H9 (cell line): ENCODE results near the gene SDK1. TPM values are rescaled to one million over a fixed set of nuclear protein-coding genes. Genes with fewer than 3 reads are reported as not detected.

Source experiments
- DNase-seq: peaks from one replicate; pipeline ENCODE4 v3.0.0-alpha.2; 2017
- H2AFZ ChIP-seq: one replicate; pipeline ENCODE4 v1.6.1; 2013; ENCODE audit warnings: mild to moderate bottlenecking, low read length, control low read depth, moderate library complexity
- H2AK5ac ChIP-seq: 2 replicates; pipeline ENCODE4 v1.6.1; 2013; ENCODE audit warnings: low read length, control low read depth, mixed read lengths; ENCODE audit not compliant: insufficient read length
- H2BK120ac ChIP-seq: one replicate; pipeline ENCODE4 v1.6.1; 2013; ENCODE audit warnings: low read depth, mild to moderate bottlenecking, low read length, control low read depth, inconsistent platforms; ENCODE audit not compliant: poor library complexity, severe bottlenecking
- H2BK12ac ChIP-seq: 2 replicates; pipeline ENCODE4 v1.6.1; 2013; ENCODE audit warnings: low read length, control low read depth, mixed read lengths, low read depth; ENCODE audit not compliant: insufficient read length
- H2BK15ac ChIP-seq: 2 replicates; pipeline ENCODE4 v1.6.1; 2013; ENCODE audit warnings: low read depth, low read length, control low read depth
- H2BK20ac ChIP-seq: one replicate; pipeline ENCODE4 v1.6.1; 2013; ENCODE audit warnings: low read depth, mild to moderate bottlenecking, low read length, control low read depth, inconsistent platforms; ENCODE audit not compliant: poor library complexity, severe bottlenecking
- H2BK5ac ChIP-seq: 2 replicates; pipeline ENCODE4 v1.6.1; 2013; ENCODE audit warnings: low read length, control low read depth, mixed read lengths; ENCODE audit not compliant: insufficient read length
- H3K14ac ChIP-seq: 2 replicates; pipeline ENCODE4 v1.6.1; 2013; ENCODE audit warnings: low read length, control low read depth; ENCODE audit not compliant: insufficient read depth
- H3K18ac ChIP-seq: 2 replicates; pipeline ENCODE4 v1.6.1; 2013; ENCODE audit warnings: low read depth, mild to moderate bottlenecking, mixed read lengths, low read length, control low read depth; ENCODE audit not compliant: insufficient read length
- H3K23ac ChIP-seq: 2 replicates; pipeline ENCODE4 v1.6.1; 2013; ENCODE audit warnings: low read length, control low read depth, mixed read lengths, low read depth; ENCODE audit not compliant: insufficient read length
- H3K23me2 ChIP-seq: 2 replicates; pipeline ENCODE4 v1.6.1; 2013; ENCODE audit warnings: low read depth, mild to moderate bottlenecking, mixed read lengths, low read length, control low read depth; ENCODE audit not compliant: insufficient read length, poor library complexity, severe bottlenecking
- H3K27ac ChIP-seq: 2 replicates; pipeline ENCODE4 v1.5.1; 2013; ENCODE audit warnings: low read length, control low read depth, mixed read lengths, low read depth; ENCODE audit not compliant: insufficient read length
- H3K27me3 ChIP-seq: 2 replicates; pipeline ENCODE4 v1.6.1; 2013; ENCODE audit warnings: low read length, control low read depth, inconsistent platforms; ENCODE audit not compliant: insufficient read depth
- H3K4ac ChIP-seq: 2 replicates; pipeline ENCODE4 v1.6.1; 2013; ENCODE audit warnings: low read depth, mild to moderate bottlenecking, control low read depth, inconsistent platforms, low read length, moderate library complexity
- H3K4me1 ChIP-seq: 2 replicates; pipeline ENCODE4 v1.6.1; 2013; ENCODE audit warnings: low read length, control low read depth, inconsistent platforms; ENCODE audit not compliant: insufficient read depth
- H3K4me2 ChIP-seq: 2 replicates; pipeline ENCODE4 v1.6.1; 2013; ENCODE audit warnings: low read length, control low read depth, mixed read lengths; ENCODE audit not compliant: insufficient read length, insufficient read depth
- H3K56ac ChIP-seq: 2 replicates; pipeline ENCODE4 v1.6.1; 2013; ENCODE audit warnings: low read depth, mild to moderate bottlenecking, mixed read lengths, low read length, control low read depth; ENCODE audit not compliant: insufficient read length
- H3K79me1 ChIP-seq: 2 replicates; pipeline ENCODE4 v1.6.1; 2013; ENCODE audit warnings: low read depth, mild to moderate bottlenecking, moderate library complexity, low read length, control low read depth, inconsistent platforms; ENCODE audit not compliant: insufficient read depth, poor library complexity, severe bottlenecking
- H3K79me2 ChIP-seq: 2 replicates; pipeline ENCODE4 v1.6.1; 2013; ENCODE audit warnings: low read length, control low read depth, inconsistent platforms; ENCODE audit not compliant: insufficient read depth
- H3K9ac ChIP-seq: 2 replicates; pipeline ENCODE4 v1.6.1; 2013; ENCODE audit warnings: low read length, control low read depth, mixed read lengths; ENCODE audit not compliant: insufficient read length; ENCODE audit errors: extremely low read depth
- H3K9me3 ChIP-seq: one replicate; pipeline ENCODE4 v1.6.1; 2013; ENCODE audit warnings: low read depth, low read length, inconsistent platforms; ENCODE audit not compliant: control insufficient read depth
- H3T11ph ChIP-seq: one replicate; pipeline ENCODE4 v1.6.1; 2013; ENCODE audit warnings: mild to moderate bottlenecking, low read length, control low read depth, inconsistent platforms
- H4K20me1 ChIP-seq: one replicate; pipeline ENCODE4 v1.6.1; 2013; ENCODE audit not compliant: control insufficient read depth, insufficient read length, insufficient read depth
- H4K5ac ChIP-seq: 2 replicates; pipeline ENCODE4 v1.6.1; 2013; ENCODE audit warnings: low read depth, mild to moderate bottlenecking, mixed read lengths, low read length, control low read depth; ENCODE audit not compliant: insufficient read length
- H4K8ac ChIP-seq: replicated peaks from 2 replicates; pipeline ENCODE4 v1.6.1; 2013; ENCODE audit warnings: low read length, control low read depth, mixed read lengths, low read depth; ENCODE audit not compliant: insufficient read length
- H4K91ac ChIP-seq: 2 replicates; pipeline ENCODE4 v1.6.1; 2013; ENCODE audit warnings: low read depth, mild to moderate bottlenecking, moderate library complexity, mixed read lengths, low read length, control low read depth; ENCODE audit not compliant: insufficient read length
- H3K27ac Mint-ChIP-seq, 3 experiments: 2 replicates in 2 of 3; 3 replicates in 1 of 3; pipeline ENCODE4 v1.8.0; 2020 to 2021; ENCODE audit warnings: mixed read lengths in 3 of 3, mild to moderate bottlenecking in 1 of 3, moderate library complexity in 1 of 3
- H3K27me3 Mint-ChIP-seq: 2 replicates; pipeline ENCODE4 v1.8.0; 2021; ENCODE audit warnings: low read depth, mild to moderate bottlenecking, moderate library complexity, mixed read lengths
- H3K36me3 Mint-ChIP-seq, 3 experiments: 2 replicates in 2 of 3; 3 replicates in 1 of 3; pipeline ENCODE4 v1.8.0; 2020 to 2021; ENCODE audit warnings: low read depth in 3 of 3, mixed read lengths in 3 of 3; ENCODE audit not compliant: insufficient read depth in 1 of 3
- H3K4me1 Mint-ChIP-seq, 2 experiments: 2 replicates each; pipeline ENCODE4 v1.8.0; 2020; ENCODE audit warnings: mixed read lengths in 2 of 2
- H3K4me3 Mint-ChIP-seq, 2 experiments: 2 replicates in 1 of 2; 3 replicates in 1 of 2; pipeline ENCODE4 v1.8.0; 2020 to 2021; ENCODE audit warnings: mild to moderate bottlenecking in 2 of 2, mixed read lengths in 2 of 2, moderate library complexity in 1 of 2
- H3K9me3 Mint-ChIP-seq, 2 experiments: 2 replicates in 1 of 2; 3 replicates in 1 of 2; pipeline ENCODE4 v1.8.0; 2020; ENCODE audit warnings: mild to moderate bottlenecking in 2 of 2, mixed read lengths in 2 of 2, moderate library complexity in 1 of 2
- WGBS: extraction: QIAGEN DNeasy Blood & Tissue Kit; methylation state at CpG from one replicate; pipeline ENCODE4 v1.1.7; 2013; ENCODE audit warnings: missing lambda C conversion rate, low lambda C conversion rate, mixed read lengths; ENCODE audit not compliant: insufficient read length; ENCODE audit errors: extremely low coverage; 5-methylcytosine and 5-hydroxymethylcytosine counted together
- total RNA-seq: library from RNA; stranded (reverse); gene quantifications from 2 replicates; pipeline ENCODE4 v1.2.1, GENCODE V29; 2021
- TF ChIP-seq, protein P1 (sequence below): fragments of 200-600 bp; sonication (generic); conservative IDR thresholded peaks from 3 replicates; pipeline ENCODE4 v1.8.0; 2021; ENCODE audit warnings: antibody characterized with exemption, mild to moderate bottlenecking

SDK1 gene
- total RNA-seq, 1 experiment from 2014 or later, result 8.7 TPM

DNA sequence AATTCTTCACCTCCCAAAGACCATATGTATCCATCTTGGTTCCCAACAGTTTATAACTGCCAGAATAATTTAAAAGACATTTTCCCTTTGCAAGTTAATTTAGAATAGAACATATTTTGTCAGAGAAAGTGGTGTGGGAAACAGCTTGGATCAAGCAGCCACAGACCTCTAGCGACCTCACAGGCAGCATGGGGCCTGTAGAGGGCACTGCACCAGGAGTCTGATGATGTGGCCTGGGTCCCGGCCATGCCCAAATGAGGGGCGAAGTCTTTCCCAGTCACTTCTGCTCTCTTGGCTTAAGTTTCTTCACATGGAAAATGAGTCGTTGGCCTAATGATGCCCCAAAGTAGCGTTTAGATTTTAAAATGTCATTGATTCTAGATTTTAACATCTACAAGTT lies 243.2 kb downstream of the SDK1 start:
- Mint-ChIP-seq H3K27me3 (no peaks in the 10 kb centered on the region), H3K36me3 (no peaks in the 10 kb centered on the region; a peak in 2 of 7 replicates), H3K27ac (no peak overlapping the region), H3K4me1 (peaks cover 19 to 22% of the 10 kb centered on the region in 2 experiments), H3K4me3 (no peak overlapping the region), H3K9me3 (no peaks in the 10 kb centered on the region)
- Histone ChIP-seq H4K5ac (no peak overlapping the region), H3K23ac (no peak overlapping the region), H3K79me2 (no peaks in the 10 kb centered on the region), H3K14ac (no peak overlapping the region), H4K91ac (no peak overlapping the region), H2AK5ac (no peak overlapping the region), H2BK15ac (no peak overlapping the region), H3K4ac (no peak overlapping the region), H3K27me3 (no peaks in the 10 kb centered on the region), H3K9me3 (no peaks in the 10 kb centered on the region), H3K56ac (no peak overlapping the region), H2BK12ac (no peak overlapping the region), H3T11ph (no peak overlapping the region), H3K23me2 (no peaks in the 10 kb centered on the region), H2BK20ac (no peak overlapping the region), H3K18ac (no peak overlapping the region), H2BK5ac (no peak overlapping the region), H2AFZ (no peak overlapping the region), H3K79me1 (no peaks in the 10 kb centered on the region), H3K4me2 (no peak overlapping the region), H2BK120ac (no peak overlapping the region), H3K27ac (no peak overlapping the region), H4K20me1 (no peaks in the 10 kb centered on the region), H4K8ac (no peak overlapping the region), H3K4me1 (no peaks in the 10 kb centered on the region; the same call in 1 of the 2 replicates), H3K9ac (no peak overlapping the region)
- TF ChIP-seq, protein P1, sequence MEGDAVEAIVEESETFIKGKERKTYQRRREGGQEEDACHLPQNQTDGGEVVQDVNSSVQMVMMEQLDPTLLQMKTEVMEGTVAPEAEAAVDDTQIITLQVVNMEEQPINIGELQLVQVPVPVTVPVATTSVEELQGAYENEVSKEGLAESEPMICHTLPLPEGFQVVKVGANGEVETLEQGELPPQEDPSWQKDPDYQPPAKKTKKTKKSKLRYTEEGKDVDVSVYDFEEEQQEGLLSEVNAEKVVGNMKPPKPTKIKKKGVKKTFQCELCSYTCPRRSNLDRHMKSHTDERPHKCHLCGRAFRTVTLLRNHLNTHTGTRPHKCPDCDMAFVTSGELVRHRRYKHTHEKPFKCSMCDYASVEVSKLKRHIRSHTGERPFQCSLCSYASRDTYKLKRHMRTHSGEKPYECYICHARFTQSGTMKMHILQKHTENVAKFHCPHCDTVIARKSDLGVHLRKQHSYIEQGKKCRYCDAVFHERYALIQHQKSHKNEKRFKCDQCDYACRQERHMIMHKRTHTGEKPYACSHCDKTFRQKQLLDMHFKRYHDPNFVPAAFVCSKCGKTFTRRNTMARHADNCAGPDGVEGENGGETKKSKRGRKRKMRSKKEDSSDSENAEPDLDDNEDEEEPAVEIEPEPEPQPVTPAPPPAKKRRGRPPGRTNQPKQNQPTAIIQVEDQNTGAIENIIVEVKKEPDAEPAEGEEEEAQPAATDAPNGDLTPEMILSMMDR, result peak; percentile 83
- no CpG with 5 or more reads among the region's 5 CpGs for WGBS
- DNase-seq, result peak; percentile 64
